Measurements from ENCODE around the gene SNRNP200.

Gene SNRNP200

DNA sequence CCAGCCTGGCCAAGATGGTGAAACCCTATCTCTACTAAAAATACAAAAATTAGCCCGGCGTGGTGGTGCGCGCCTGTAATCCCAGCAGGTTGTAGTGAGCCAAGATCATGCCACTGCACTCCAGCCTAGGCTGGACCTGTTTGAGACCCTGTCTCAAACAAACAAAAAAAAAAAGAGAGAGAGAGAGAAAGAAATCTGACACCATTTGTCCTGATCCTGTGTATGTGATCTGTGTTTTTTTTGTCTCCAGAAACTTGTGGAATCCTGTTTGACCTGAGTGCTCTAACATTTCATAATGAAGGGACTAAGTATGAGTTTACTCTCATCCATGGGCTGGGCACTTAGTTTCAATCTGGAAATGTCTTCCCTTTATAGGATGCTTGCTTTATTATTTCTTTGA, 13.4 kb upstream of the SNRNP200 start:
- TF ChIP-seq, protein P1, sequence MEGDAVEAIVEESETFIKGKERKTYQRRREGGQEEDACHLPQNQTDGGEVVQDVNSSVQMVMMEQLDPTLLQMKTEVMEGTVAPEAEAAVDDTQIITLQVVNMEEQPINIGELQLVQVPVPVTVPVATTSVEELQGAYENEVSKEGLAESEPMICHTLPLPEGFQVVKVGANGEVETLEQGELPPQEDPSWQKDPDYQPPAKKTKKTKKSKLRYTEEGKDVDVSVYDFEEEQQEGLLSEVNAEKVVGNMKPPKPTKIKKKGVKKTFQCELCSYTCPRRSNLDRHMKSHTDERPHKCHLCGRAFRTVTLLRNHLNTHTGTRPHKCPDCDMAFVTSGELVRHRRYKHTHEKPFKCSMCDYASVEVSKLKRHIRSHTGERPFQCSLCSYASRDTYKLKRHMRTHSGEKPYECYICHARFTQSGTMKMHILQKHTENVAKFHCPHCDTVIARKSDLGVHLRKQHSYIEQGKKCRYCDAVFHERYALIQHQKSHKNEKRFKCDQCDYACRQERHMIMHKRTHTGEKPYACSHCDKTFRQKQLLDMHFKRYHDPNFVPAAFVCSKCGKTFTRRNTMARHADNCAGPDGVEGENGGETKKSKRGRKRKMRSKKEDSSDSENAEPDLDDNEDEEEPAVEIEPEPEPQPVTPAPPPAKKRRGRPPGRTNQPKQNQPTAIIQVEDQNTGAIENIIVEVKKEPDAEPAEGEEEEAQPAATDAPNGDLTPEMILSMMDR (IDR thresholded peaks at IDR 0.05; ENCODE audit: insufficient read depth, missing control alignments) = no peak
- FAIRE-seq = no peak
- DNase-seq (ENCODE audit: insufficient read length, low spot score) = no peak

DNA sequence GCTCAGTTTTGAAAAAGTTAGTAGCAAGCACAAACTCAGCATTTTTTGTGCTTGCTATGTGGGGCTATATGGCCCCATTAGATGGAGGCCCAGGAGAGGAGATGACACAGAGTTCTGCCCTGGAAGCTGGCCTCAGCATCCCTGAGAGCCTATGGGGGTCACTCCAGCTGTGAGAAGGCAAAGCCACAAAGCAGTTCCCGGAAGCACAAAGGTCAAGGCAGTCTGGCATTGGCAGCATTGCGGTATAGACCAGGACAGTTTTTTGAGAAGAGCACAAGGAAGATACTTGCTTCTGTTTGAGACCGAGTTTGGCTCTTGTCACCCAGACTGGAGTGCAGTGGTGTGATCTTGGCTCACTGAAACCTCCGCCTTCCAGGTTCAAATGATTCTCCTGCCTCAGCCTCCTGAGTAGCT, 12.2 kb upstream of the SNRNP200 start:
- DNase-seq (ENCODE audit: insufficient read length, low spot score) (no peak), FAIRE-seq (no peak)
- TF ChIP-seq, protein P1 (IDR thresholded peaks at IDR 0.05; ENCODE audit: insufficient read depth, missing control alignments) = no peak

DNA sequence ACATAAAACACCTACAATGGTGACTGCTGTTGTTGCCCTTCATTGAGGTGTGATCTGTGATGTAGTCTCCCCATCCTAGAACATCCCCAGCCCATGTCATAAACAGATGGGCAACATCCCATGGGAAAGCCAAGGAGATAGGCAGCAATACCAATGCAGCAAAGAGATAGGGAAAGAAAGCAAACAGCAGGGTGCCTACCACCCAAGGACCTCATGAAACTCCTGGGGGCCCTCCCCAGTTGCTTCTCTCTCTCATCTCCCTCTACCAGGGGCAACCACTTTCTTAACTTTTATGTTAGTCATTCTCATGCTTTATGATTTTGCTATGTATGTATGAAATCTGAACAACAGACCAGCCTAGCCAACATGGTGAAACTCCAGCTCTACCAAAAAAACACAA, 11.7 kb upstream of the SNRNP200 start:
- TF ChIP-seq, protein P1 (IDR thresholded peaks at IDR 0.05; ENCODE audit: insufficient read depth, missing control alignments) = no peak
- DNase-seq (ENCODE audit: insufficient read length, low spot score) (no peak), FAIRE-seq (no peak)

DNA sequence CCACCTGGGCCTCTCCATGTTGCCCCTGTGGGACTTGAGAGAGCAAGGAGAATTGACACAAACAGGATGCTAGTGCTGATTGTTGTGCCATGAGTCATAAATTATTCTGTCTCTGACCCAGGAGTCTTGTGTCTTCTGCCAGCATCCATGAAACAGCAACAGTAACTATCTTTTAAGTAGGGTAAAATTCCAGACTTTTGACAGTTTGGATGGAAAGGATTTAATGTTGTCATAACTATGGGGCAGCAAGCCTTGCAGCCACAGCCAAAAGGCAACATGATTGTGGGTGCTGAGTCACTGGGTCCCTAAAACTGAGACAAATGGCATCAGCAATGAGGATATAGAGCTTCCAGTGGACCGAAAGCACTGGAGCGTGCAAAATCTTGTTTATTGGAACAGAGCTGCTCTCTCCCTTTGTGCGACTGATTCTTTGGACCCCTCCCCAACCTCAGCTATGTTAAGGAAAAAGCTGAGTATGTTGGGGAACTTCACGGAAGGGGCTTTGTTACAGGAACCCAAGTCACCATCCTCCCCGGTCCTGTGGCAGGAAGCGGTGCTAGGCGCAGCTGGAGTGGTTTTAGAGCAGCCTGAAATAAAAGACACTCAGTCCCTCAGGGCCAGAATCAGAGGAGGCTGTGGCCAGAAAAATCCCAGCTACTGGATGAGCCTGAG, 10.2 kb upstream of the SNRNP200 start:
- DNase-seq (ENCODE audit: insufficient read length, low spot score) (no peak), FAIRE-seq (no peak)

DNA sequence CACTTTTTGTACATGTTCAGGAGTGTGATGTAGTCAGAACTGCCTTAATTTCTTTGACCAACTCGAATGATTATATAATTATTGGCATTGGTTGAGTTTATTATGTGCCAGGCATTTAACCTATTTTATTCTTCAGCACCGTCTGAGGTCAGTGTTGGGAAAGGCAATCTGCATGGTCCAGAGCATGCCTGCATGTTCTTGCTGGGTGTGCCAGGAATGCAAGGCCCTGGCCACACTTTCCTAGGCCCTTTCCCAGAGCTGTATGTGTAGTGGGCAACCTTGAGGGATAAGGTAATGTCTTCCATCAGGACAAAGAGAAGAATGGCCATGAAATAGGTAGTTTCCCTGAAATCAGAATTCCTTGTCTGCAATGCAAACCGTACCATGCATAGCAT, 9.7 kb upstream of the SNRNP200 start:
- DNase-seq (ENCODE audit: insufficient read length, low spot score) (no peak), FAIRE-seq (no peak)
- TF ChIP-seq, protein P1 (IDR thresholded peaks at IDR 0.05; ENCODE audit: insufficient read depth, missing control alignments) = no peak

More for the DNA sequence above, 10.2 kb upstream of the SNRNP200 start:
- TF ChIP-seq, protein P1 (IDR thresholded peaks at IDR 0.05; ENCODE audit: insufficient read depth, missing control alignments) = no peak

DNA sequence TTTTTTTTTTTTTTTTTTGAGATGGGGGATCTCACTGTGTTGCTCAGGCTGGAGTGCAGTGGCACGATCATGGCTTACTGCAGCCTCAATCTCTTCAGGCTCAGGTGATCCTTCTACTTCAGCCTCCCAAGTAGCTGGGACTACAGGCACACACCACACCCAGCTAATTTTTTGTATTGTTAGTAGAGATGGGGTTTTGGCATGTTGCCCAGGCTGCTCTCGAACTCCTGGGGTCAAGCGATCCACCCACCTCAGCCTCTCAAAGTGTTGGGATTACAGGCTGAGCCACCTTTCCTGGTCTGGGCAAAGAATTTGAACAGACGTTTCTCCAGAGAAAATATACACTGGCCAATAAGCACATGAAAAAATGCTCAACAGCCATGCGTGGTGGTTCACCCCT, 2.9 kb upstream of the SNRNP200 start:
- DNase-seq (ENCODE audit: insufficient read length, low spot score) (no peak), FAIRE-seq (no peak)
- TF ChIP-seq, protein P1 (IDR thresholded peaks at IDR 0.05; ENCODE audit: insufficient read depth, missing control alignments) = no peak

DNA sequence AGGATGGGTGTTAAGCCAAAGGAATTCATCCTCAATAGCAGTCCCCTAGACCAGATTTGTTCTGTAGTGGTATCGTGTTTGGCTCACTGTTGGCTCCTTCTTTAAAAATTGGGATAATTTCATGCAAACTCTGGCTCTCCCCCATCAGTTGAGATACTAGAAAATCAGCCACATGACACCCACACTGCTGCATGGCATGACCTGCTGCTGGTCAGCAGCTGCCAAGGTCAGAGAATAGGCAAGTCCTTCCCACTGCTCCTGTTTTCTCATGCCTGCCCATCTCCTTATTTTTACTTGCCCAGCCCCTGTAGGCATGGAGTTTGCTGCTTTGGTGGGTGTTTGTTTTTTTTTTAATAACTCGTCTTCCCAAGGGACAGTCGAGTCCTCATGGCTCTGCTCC, 1.0 kb upstream of the SNRNP200 start:
- TF ChIP-seq, protein P1 (IDR thresholded peaks at IDR 0.05; ENCODE audit: insufficient read depth, missing control alignments) = no peak
- DNase-seq (ENCODE audit: insufficient read length, low spot score) (no peak), FAIRE-seq (no peak)

Measured in D721Med (cell line).